Thyroid gland (tissue), 4 donors: Measurements from ENCODE around the gene LIX1L. TPM values are rescaled to one million over a fixed set of nuclear protein-coding genes. Genes with fewer than 3 reads are reported as not detected.

Experiments
- DNase-seq, 2 donors: peaks; one replicate each; pipeline ENCODE4 v3.0.0-alpha.2; 2019
- H3K27ac ChIP-seq, 3 donors: fragments of 200-600 bp; sonication (generic); 1 replicate in 2 of 3; 2 replicates in 1 of 3; pipeline ENCODE4 v1.5.1; 2016 to 2019; ENCODE audit warnings: mild to moderate bottlenecking in 1 of 3, moderate library complexity in 1 of 3
- H3K27me3 ChIP-seq: fragments of 200-600 bp; sonication (generic); one replicate; pipeline ENCODE4 v1.5.1; 2019
- H3K36me3 ChIP-seq, 2 donors: fragments of 200-600 bp; sonication (generic); one replicate each; pipeline ENCODE4 v1.5.1; 2016 to 2019
- H3K4me1 ChIP-seq, 2 donors: fragments of 200-600 bp; sonication (generic); one replicate each; pipeline ENCODE4 v1.5.1; 2017 to 2019
- H3K4me3 ChIP-seq, 3 donors: fragments of 200-600 bp; sonication (generic); replicated peaks in 1 of 3; 1 replicate in 2 of 3; 2 replicates in 1 of 3; pipeline ENCODE4 v1.5.1; 2016; ENCODE audit warnings: mild to moderate bottlenecking in 1 of 3
- H3K9me3 ChIP-seq: fragments of 200-600 bp; sonication (generic); one replicate; pipeline ENCODE4 v1.5.1; 2017
- POLR2A ChIP-seq, 2 donors: fragments of 450-650 bp; IDR thresholded peaks; one replicate each; pipeline ENCODE4 v1.6.1; 2017; ENCODE audit warnings: antibody characterized with exemption in 2 of 2, mild to moderate bottlenecking in 2 of 2, moderate library complexity in 1 of 2
- WGBS, 2 donors: methylation state at CpG; one replicate each; pipeline ENCODE4 v1.1.5; 2017; 5-methylcytosine and 5-hydroxymethylcytosine counted together
- intact Hi-C: fragments of 100-400 bp; cut with DNase I; formaldehyde crosslinking; loops from one replicate; pipeline ENCODE4 v1.15.1; 2023
- total RNA-seq, 4 donors: library from RNA; depleted of rRNA; stranded (reverse); fragments of >200 nt; gene quantifications; one replicate each; pipeline ENCODE4 v1.2.3, GENCODE V29; 2016
- TF ChIP-seq, protein P1 (sequence below), 6 experiments: fragments of 200-600 bp in 3 of 6; fragments of 450-650 bp in 3 of 6; sonication (generic) in 3 of 6; IDR thresholded peaks; one replicate each; pipeline ENCODE4 v1.5.1; 2016 to 2019; ENCODE audit warnings: antibody characterized with exemption in 6 of 6, mild to moderate bottlenecking in 2 of 6, inconsistent platforms in 1 of 6, moderate library complexity in 1 of 6

The LIX1L gene
- total RNA-seq, 4 donors from 2014 or later = 18.7 to 26.9 (median 20.3) TPM

DNA sequence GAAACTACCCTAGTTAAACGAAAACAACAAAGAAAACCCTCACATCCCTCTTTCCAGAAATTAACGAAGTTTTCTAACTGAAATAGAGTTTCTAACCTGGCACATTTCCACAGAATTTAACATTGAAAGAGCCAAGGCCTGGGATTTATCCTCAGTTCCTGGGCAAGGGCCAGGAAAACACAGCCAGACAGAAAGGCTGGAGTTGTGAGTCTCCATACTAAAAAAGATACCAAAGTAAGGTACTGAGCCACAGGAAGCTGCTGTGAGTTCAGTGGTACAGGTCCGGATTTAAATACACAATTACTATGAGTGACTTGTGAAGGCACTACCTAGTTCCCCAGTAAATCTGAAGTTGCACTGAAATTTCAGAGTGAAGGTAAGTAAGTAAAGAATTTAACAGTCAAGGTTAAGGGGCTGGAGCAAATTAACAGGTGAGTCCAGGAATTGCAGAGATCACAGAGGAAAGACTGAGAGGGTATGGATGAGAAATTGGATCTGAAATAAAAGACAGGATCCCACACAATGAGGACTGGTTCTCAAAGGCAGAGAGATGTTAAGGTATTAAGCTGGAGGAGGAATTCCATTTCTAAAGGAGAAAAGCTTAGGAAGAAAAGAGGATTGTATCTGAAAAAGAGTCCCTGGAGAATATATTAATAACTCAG lies 905 bp downstream of the LIX1L start:
- Histone ChIP-seq H3K27me3 (no peaks in the 10 kb centered on the region), H3K36me3 (no peaks in the 10 kb centered on the region), H3K27ac (peak overlapping the region; percentile 81 to 96 (median 90)), H3K4me1 (peaks cover 22 to 26% of the 10 kb centered on the region in 2 donors), H3K4me3 (peak overlapping the region; percentile 30 to 71 (median 56)), H3K9me3 (no peaks in the 10 kb centered on the region)
- intact Hi-C loops = loop anchor here (5.0 kb wide), 1 partner anchor 40 kb away; the partner anchor contains the start of gene PEX11B
- TF ChIP-seq, protein P1, sequence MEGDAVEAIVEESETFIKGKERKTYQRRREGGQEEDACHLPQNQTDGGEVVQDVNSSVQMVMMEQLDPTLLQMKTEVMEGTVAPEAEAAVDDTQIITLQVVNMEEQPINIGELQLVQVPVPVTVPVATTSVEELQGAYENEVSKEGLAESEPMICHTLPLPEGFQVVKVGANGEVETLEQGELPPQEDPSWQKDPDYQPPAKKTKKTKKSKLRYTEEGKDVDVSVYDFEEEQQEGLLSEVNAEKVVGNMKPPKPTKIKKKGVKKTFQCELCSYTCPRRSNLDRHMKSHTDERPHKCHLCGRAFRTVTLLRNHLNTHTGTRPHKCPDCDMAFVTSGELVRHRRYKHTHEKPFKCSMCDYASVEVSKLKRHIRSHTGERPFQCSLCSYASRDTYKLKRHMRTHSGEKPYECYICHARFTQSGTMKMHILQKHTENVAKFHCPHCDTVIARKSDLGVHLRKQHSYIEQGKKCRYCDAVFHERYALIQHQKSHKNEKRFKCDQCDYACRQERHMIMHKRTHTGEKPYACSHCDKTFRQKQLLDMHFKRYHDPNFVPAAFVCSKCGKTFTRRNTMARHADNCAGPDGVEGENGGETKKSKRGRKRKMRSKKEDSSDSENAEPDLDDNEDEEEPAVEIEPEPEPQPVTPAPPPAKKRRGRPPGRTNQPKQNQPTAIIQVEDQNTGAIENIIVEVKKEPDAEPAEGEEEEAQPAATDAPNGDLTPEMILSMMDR (IDR thresholded peaks at IDR 0.05) = no peak
- no peak for TF ChIP-seq POLR2A (IDR thresholded peaks at IDR 0.05)
- 16 to 37% methylated on average over 3 of the region's 3 CpGs for WGBS, 2 donors
- DNase-seq = peak in 1 of 2 donors; percentile 35

DNA sequence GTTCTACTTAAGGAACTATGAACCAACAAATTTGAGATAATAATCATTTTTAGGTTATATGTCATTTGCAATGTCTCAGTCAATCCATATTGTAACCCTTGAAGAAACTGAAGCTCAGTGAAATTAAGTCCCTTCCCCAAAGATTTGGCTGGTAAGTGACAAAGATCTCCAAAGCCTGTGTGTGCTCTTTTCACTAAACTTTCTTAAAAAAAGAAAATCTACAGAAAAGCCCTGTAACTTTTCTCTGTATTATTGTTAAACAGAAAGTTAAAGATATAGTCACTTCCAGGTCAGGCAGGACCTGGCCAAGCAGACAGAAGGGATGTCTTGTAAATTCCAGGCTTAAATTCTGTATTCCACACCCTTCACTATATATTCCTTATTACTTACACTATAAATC lies 1.5 kb downstream of the LIX1L start:
- intact Hi-C loops = loop anchor here (5.0 kb wide), 1 partner anchor 39 kb away; the partner anchor contains the start of gene PEX11B
- TF ChIP-seq, protein P1 (IDR thresholded peaks at IDR 0.05) = no peak
- TF ChIP-seq POLR2A (IDR thresholded peaks at IDR 0.05) = no peak
- no peak for DNase-seq
- peaks cover 18 to 20% of the 10 kb centered on the region in 2 donors for H3K4me1 ChIP-seq
- no peak overlapping the region for H3K4me3 ChIP-seq
- peak overlapping the region; percentile 81 to 96 (median 90) for H3K27ac ChIP-seq
- no peaks in the 10 kb centered on the region for H3K36me3 ChIP-seq
- no peaks in the 10 kb centered on the region for H3K27me3 ChIP-seq
- H3K9me3 ChIP-seq = no peaks in the 10 kb centered on the region

DNA sequence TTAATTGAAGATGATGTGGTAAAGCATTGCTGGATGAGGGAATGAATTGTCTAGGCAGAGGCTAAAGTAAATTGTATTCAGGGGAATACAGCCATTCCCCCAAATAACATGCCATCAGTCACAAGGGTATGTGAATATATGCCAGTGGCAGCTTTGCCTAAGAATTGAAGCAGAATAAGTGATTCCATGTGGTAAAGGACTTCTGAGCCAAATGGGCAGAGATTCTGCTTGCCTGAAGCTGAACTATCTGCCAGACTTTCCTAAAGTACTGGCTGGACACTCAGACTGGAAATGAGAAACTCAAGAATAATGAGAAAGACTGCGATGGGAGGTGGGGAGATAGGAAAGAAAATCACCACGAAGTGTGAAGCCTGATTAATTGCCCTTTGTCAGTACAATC lies 2.4 kb downstream of the LIX1L start:
- no peak for DNase-seq
- H3K27me3 ChIP-seq = no peaks in the 10 kb centered on the region
- no peak for TF ChIP-seq POLR2A (IDR thresholded peaks at IDR 0.05)
- TF ChIP-seq, protein P1 (IDR thresholded peaks at IDR 0.05) = no peak
- H3K9me3 ChIP-seq = no peaks in the 10 kb centered on the region
- H3K27ac ChIP-seq = peak overlapping the region in 2 of 3 donors; percentile 90 to 96
- no peaks in the 10 kb centered on the region for H3K36me3 ChIP-seq
- H3K4me1 ChIP-seq = peaks cover 18 to 21% of the 10 kb centered on the region in 2 donors
- WGBS, 2 donors = 48 to 52% methylated on average over 2 of the region's 2 CpGs
- intact Hi-C loops = loop anchor here (5.0 kb wide), 1 partner anchor 38 kb away; the partner anchor contains the start of gene PEX11B
- no peak overlapping the region for H3K4me3 ChIP-seq

DNA sequence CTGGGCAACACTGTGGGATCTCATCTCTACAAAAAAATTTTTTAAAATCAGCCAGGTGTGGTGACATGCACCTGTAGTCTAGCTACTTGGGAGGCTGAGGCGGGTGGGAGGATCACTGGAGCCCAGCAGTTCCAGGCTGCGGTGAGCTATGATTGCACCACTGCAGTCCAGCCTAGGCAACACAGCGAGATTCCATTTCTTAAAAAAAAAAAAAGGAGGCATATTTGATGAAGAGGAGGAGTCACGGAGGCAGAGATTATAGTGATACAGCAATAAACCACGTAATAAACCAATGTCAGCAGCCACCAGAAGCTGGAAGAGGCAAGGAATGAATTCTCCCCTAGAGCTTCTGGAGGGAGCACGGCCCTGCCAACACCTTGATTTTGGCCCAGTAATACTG lies 4.0 kb downstream of the LIX1L start:
- H3K4me1 ChIP-seq = peaks cover 18 to 21% of the 10 kb centered on the region in 2 donors
- intact Hi-C loops = no loop called here
- H3K4me3 ChIP-seq = no peak overlapping the region
- no peaks in the 10 kb centered on the region for H3K27me3 ChIP-seq
- TF ChIP-seq POLR2A (IDR thresholded peaks at IDR 0.05) = no peak
- TF ChIP-seq, protein P1 (IDR thresholded peaks at IDR 0.05) = no peak
- no peak overlapping the region for H3K27ac ChIP-seq
- H3K36me3 ChIP-seq = no peaks in the 10 kb centered on the region
- 85 to 95% methylated on average over 6 of the region's 6 CpGs for WGBS, 2 donors
- no peaks in the 10 kb centered on the region for H3K9me3 ChIP-seq
- no peak for DNase-seq

DNA sequence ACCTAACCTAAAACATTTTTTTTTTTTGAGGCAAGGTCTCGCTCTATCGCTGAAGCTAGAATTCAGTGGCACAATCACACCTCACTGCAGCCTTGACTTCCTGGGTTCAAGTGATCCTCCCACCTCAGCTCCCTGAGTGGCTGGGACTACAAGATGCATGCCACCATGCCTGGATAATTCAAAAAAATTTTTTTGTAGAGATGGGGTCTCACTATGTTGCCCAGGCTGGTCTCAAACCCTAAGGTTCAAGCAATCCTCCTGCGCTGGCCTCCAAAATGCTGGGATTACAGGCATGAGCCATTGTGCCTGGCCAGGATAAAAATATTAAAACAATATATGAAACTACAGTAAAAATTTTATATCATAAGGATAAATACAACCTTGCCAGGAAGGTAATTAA lies 4.9 kb downstream of the LIX1L start:
- intact Hi-C loops = no loop called here
- DNase-seq = no peak
- Histone ChIP-seq H3K4me3 (no peak overlapping the region), H3K27me3 (no peaks in the 10 kb centered on the region), H3K4me1 (peaks cover 14 to 21% of the 10 kb centered on the region in 2 donors), H3K36me3 (no peaks in the 10 kb centered on the region), H3K9me3 (no peaks in the 10 kb centered on the region), H3K27ac (no peak overlapping the region)
- 100% methylated on average over 3 of the region's 3 CpGs for WGBS, 2 donors
- TF ChIP-seq, protein P1 (IDR thresholded peaks at IDR 0.05) = no peak
- TF ChIP-seq POLR2A (IDR thresholded peaks at IDR 0.05) = no peak
